Measurements from ENCODE around the gene PTPRB.

- TF ChIP-seq CTCF (conservative IDR thresholded peaks at IDR 0.05 in 1 of 2, IDR thresholded peaks at IDR 0.05 in 1 of 2; ENCODE audit: extremely low read depth in 1 of 2, insufficient read depth in 1 of 2, low read depth in 1 of 2, low read length in 2 of 2) (no peak), EZH2 (IDR thresholded peaks at IDR 0.05; ENCODE audit: borderline replicate concordance, low read length) (no peak)
These were observed 26.6 kb upstream of the PTPRB start for GRCh38 chr12:70663838-70664237.

Data from mammary epithelial cell (primary cell).